GM23338 (cell line): ENCODE results near the gene CWH43. TPM values are rescaled to one million over a fixed set of nuclear protein-coding genes. Genes with fewer than 3 reads are reported as not detected.

Experiments used
- ATAC-seq: fragments of 200-7000 bp; cut with Tn5 transposase; 3 replicates; pipeline ENCODE4 v1.9.1; 2020
- DNase-seq: peaks from one replicate; pipeline ENCODE4 v3.0.0-alpha.2; 2015; ENCODE audit warnings: low spot score
- H2AFZ ChIP-seq: fragments of 200-600 bp; sonication (generic); 2 replicates; pipeline ENCODE4 v1.8.0; 2016; ENCODE audit warnings: antibody characterized with exemption, mild to moderate bottlenecking, moderate library complexity
- H3F3A ChIP-seq: fragments of 200-600 bp; sonication (generic); replicated peaks from 2 replicates; pipeline ENCODE4 v1.8.0; 2017; ENCODE audit warnings: antibody characterized with exemption, mixed run types, low read depth
- H3K27ac ChIP-seq: fragments of 200-600 bp; sonication (generic); 2 replicates; pipeline ENCODE4 v1.6.1; 2016; ENCODE audit warnings: low read depth
- H3K27me3 ChIP-seq: fragments of 200-600 bp; sonication (generic); 2 replicates; pipeline ENCODE4 v1.8.0; 2016; ENCODE audit warnings: mild to moderate bottlenecking, mixed run types, moderate library complexity; ENCODE audit not compliant: insufficient read depth
- H3K36me3 ChIP-seq: fragments of 200-600 bp; sonication (generic); 2 replicates; pipeline ENCODE4 v1.8.0; 2016; ENCODE audit warnings: mild to moderate bottlenecking; ENCODE audit not compliant: insufficient read depth
- H3K4me1 ChIP-seq: fragments of 200-600 bp; sonication (generic); 2 replicates; pipeline ENCODE4 v1.8.0; 2016; ENCODE audit warnings: mild to moderate bottlenecking, moderate library complexity; ENCODE audit not compliant: insufficient read depth
- H3K4me2 ChIP-seq: fragments of 200-600 bp; sonication (generic); 2 replicates; pipeline ENCODE4 v1.7.1; 2017; ENCODE audit warnings: mixed run types
- H3K4me3 ChIP-seq: fragments of 200-600 bp; sonication (generic); 2 replicates; pipeline ENCODE4 v1.6.1; 2016; ENCODE audit warnings: mixed run types
- H3K79me2 ChIP-seq: fragments of 200-600 bp; sonication (generic); replicated peaks from 2 replicates; pipeline ENCODE4 v1.8.0; 2017; ENCODE audit warnings: mild to moderate bottlenecking; ENCODE audit not compliant: insufficient read depth
- H3K9me2 ChIP-seq: fragments of 200-600 bp; sonication (generic); 2 replicates; pipeline ENCODE4 v1.8.0; 2017; ENCODE audit not compliant: insufficient read depth
- H4K20me1 ChIP-seq: fragments of 200-600 bp; sonication (generic); replicated peaks from 2 replicates; pipeline ENCODE4 v1.8.0; 2017; ENCODE audit warnings: mild to moderate bottlenecking; ENCODE audit not compliant: insufficient read depth
- H3K27ac Mint-ChIP-seq: 2 replicates; pipeline ENCODE4 v1.8.0; 2020; ENCODE audit warnings: inconsistent platforms, mild to moderate bottlenecking, moderate library complexity, mixed read lengths
- H3K27me3 Mint-ChIP-seq: 3 replicates; pipeline ENCODE4 v1.8.0; 2022; ENCODE audit warnings: low read depth, mild to moderate bottlenecking, moderate library complexity, mixed read lengths, inconsistent platforms; ENCODE audit not compliant: insufficient read depth, poor library complexity
- H3K36me3 Mint-ChIP-seq: 3 replicates; pipeline ENCODE4 v1.8.0; 2021; ENCODE audit warnings: low read depth, mild to moderate bottlenecking, inconsistent platforms, moderate library complexity, mixed read lengths
- H3K4me1 Mint-ChIP-seq: 3 replicates; pipeline ENCODE4 v1.8.0; 2020; ENCODE audit warnings: mild to moderate bottlenecking, inconsistent platforms, mixed read lengths
- H3K4me3 Mint-ChIP-seq: 3 replicates; pipeline ENCODE4 v1.8.0; 2021; ENCODE audit warnings: moderate library complexity, mild to moderate bottlenecking, inconsistent platforms, mixed read lengths
- H3K9me3 Mint-ChIP-seq: 3 replicates; pipeline ENCODE4 v1.8.0; 2020; ENCODE audit warnings: moderate library complexity, mild to moderate bottlenecking, inconsistent platforms, mixed read lengths
- CREB1 ChIP-seq: fragments of 250-450 bp; sonication (Bioruptor Pico); IDR thresholded peaks from 2 replicates; pipeline ENCODE4 v1.5.0; 2020; ENCODE audit warnings: low read depth, mild to moderate bottlenecking, moderate library complexity
- CTCF ChIP-seq, 2 experiments: fragments of 200-600 bp in 1 of 2; sonication (generic) in 1 of 2; conservative IDR thresholded peaks; 2 replicates each; pipeline versions ENCODE4 v1.5.1 to v1.6.1; 2016 to 2017; ENCODE audit warnings: antibody characterized with exemption in 2 of 2, low read depth in 2 of 2, mild to moderate bottlenecking in 2 of 2, moderate library complexity in 1 of 2
- ETS1 ChIP-seq: IDR thresholded peaks from 2 replicates; pipeline ENCODE4 v1.6.1; 2016; ENCODE audit warnings: antibody characterized with exemption
- EZH2phosphoT487 ChIP-seq: fragments of 200-600 bp; sonication (generic); IDR thresholded peaks from one replicate; pipeline ENCODE4 v1.8.1; 2018; ENCODE audit warnings: antibody characterized with exemption; ENCODE audit not compliant: unreplicated experiment
- JUNB ChIP-seq: IDR thresholded peaks from one replicate; pipeline ENCODE4 v1.6.1; 2016; ENCODE audit warnings: antibody characterized with exemption; ENCODE audit not compliant: unreplicated experiment
- POLR2AphosphoS5 ChIP-seq: IDR thresholded peaks from 2 replicates; pipeline ENCODE4 v1.6.1; 2016; ENCODE audit warnings: antibody characterized with exemption, low read depth
- REST ChIP-seq: IDR thresholded peaks from one replicate; pipeline ENCODE4 v1.6.1; 2018; ENCODE audit warnings: antibody characterized with exemption; ENCODE audit not compliant: unreplicated experiment
- STAT1 ChIP-seq: IDR thresholded peaks from one replicate; pipeline ENCODE4 v1.6.1; 2016; ENCODE audit warnings: antibody characterized with exemption; ENCODE audit not compliant: unreplicated experiment
- ZNF114 ChIP-seq: fragments of 250-450 bp; sonication (Bioruptor Pico); IDR thresholded peaks from 2 replicates; pipeline ENCODE4 v1.5.0; 2020; ENCODE audit warnings: mild to moderate bottlenecking, moderate library complexity
- long read RNA-seq: library from polyadenylated mRNA; unstranded; transcript quantifications from one replicate; pipeline ENCODE4 v2.0.0, GENCODE V29; 2020; ENCODE audit not compliant: unreplicated experiment
- polyA plus RNA-seq: library from polyadenylated mRNA; unstranded; fragments of >200 nt; fragmentation: Nextera tagmentation; extraction: Ambion mirVana; gene quantifications from 2 replicates; pipeline ENCODE4 v1.2.1, GENCODE V29; 2016
- total RNA-seq: library from RNA; depleted of rRNA; stranded (reverse); fragments of >200 nt; shearing (Covaris generic); gene quantifications from 2 replicates; pipeline ENCODE4 v1.2.3, GENCODE V29; 2014; rRNA removed

Gene CWH43
- total RNA-seq (not detected in 2 replicates), polyA plus RNA-seq (not detected in 2 replicates)
- long read RNA-seq = 0 reads

GRCh38 chr4:48985976-48986653 lies at the start of gene CWH43:
Gene CWH43 (plus strand): TSS chr4:48986275. CDS start chr4:48986430, 155 bp downstream.
- ATAC-seq (peak; percentile 96), DNase-seq (peak; percentile 84)
- H2AFZ ChIP-seq = peak within 1 kb of the TSS; percentile 99
- Mint-ChIP-seq H3K4me1 (no peaks in the 10 kb centered on the region), H3K36me3 (no peaks in the 10 kb centered on the region), H3K27ac (no peak within 1 kb of the TSS), H3K4me3 (peak within 1 kb of the TSS; percentile 68), H3K27me3 (peaks cover 38% of the 10 kb centered on the region), H3K9me3 (peaks cover 31% of the 10 kb centered on the region)
- TF ChIP-seq JUNB (no peak), CTCF (conservative IDR thresholded peaks at IDR 0.05; ENCODE audit: low read depth in 2 of 2) (peak; percentile 26 to 38; a peak in 3 of 4 replicates), ZNF114 (CRISPR knock-in tag) (no peak), POLR2AphosphoS5 (no peak), CREB1 (CRISPR knock-in tag) (no peak), STAT1 (no peak)
- no peaks in the 10 kb centered on the region for H3K9me2 ChIP-seq
- H3K79me2 ChIP-seq = no peaks in the 10 kb centered on the region
- H3K36me3 ChIP-seq = no peaks in the 10 kb centered on the region
- no peaks in the 10 kb centered on the region for H4K20me1 ChIP-seq
- H3K4me3 ChIP-seq = peak within 1 kb of the TSS; percentile 68
- H3K4me1 ChIP-seq = no peaks in the 10 kb centered on the region; the same call in 1 of the 2 replicates
- H3F3A ChIP-seq = no peaks in the 10 kb centered on the region
- peak within 1 kb of the TSS; percentile 85 for H3K4me2 ChIP-seq
- no peak within 1 kb of the TSS for H3K27ac ChIP-seq
- H3K27me3 ChIP-seq = peaks cover 64% of the 10 kb centered on the region

GRCh38 chr4:48937033-48937432 lies 49.0 kb upstream of the CWH43 start:
- no peaks in the 10 kb centered on the region for H3F3A ChIP-seq
- no peak overlapping the region for H3K27ac ChIP-seq
- no peaks in the 10 kb centered on the region for H3K27me3 Mint-ChIP-seq
- no peak overlapping the region for H2AFZ ChIP-seq
- no peak overlapping the region for H3K4me3 ChIP-seq
- ATAC-seq (no peak), DNase-seq (no peak)
- H3K27ac Mint-ChIP-seq = no peak overlapping the region
- H3K79me2 ChIP-seq = no peaks in the 10 kb centered on the region
- H4K20me1 ChIP-seq = no peaks in the 10 kb centered on the region
- peaks cover 7% of the 10 kb centered on the region for H3K9me3 Mint-ChIP-seq
- H3K36me3 Mint-ChIP-seq = 0 out of 3 replicates have a peak, but pooled peaks cover 3% of the 10 kb centered on the region
- H3K4me1 ChIP-seq = no peaks in the 10 kb centered on the region
- H3K27me3 ChIP-seq = no peaks in the 10 kb centered on the region
- H3K4me3 Mint-ChIP-seq = no peak overlapping the region
- no peak overlapping the region for H3K4me2 ChIP-seq
- H3K36me3 ChIP-seq = no peaks in the 10 kb centered on the region
- no peaks in the 10 kb centered on the region for H3K4me1 Mint-ChIP-seq
- no peaks in the 10 kb centered on the region for H3K9me2 ChIP-seq
- TF ChIP-seq STAT1 (no peak), JUNB (no peak), ETS1 (no peak), REST (no peak), ZNF114 (CRISPR knock-in tag) (no peak), EZH2phosphoT487 (no peak)
